Endothelial cell of umbilical vein (primary cell): Measurements from ENCODE around the gene SETBP1.

Experiments used
- CTCF ChIP-seq, 2 donors: IDR thresholded peaks; 1 replicate in 1 of 2; 2 replicates in 1 of 2; pipeline ENCODE4 v1.5.1; 2011; ENCODE audit warnings: low read length in 2 of 2, mild to moderate bottlenecking in 2 of 2, moderate library complexity in 2 of 2, control low read depth in 1 of 2, inconsistent platforms in 1 of 2, low read depth in 1 of 2; ENCODE audit not compliant: insufficient read depth in 1 of 2; ENCODE audit errors: extremely low read depth in 1 of 2
- MAX ChIP-seq: IDR thresholded peaks from 2 replicates; pipeline ENCODE4 v1.6.1; 2011; ENCODE audit not compliant: insufficient read depth, insufficient read length

DNA sequence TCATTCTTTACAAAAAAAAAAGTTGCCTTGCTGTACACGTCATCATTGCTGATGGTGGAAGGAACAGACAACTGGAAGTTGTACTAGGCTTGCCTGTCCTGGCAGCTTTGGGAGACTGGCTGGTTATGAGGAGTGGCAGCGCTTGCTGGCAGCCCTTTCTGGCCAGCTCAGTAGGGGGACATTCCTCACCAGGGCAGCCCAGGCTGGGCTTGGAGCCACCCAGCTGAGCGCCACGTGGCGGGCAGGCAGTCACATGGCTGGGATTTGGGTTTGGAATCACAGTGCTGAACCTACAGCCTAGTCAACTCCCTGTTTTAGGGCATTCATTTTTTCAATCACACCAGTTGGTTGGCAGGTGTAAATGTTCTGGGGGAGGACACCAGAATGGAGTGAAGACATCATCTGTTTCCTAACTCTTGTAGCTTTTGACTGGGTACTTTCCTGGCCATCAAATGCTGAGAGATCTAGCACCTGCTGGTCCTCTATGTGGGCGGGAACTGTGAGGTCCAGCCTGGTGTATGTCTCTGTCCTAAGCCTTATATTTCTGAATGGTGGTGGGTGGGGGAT is 139.3 kb downstream of the SETBP1 start:
- TF ChIP-seq MAX (no peak), CTCF (IDR thresholded peaks at IDR 0.05; ENCODE audit: extremely low read depth in 1 of 2, insufficient read depth in 1 of 2, low read depth in 1 of 2, low read length in 2 of 2) (no peak)
